ENCODE results near the gene MRPS15.

- TF ChIP-seq POLR2A (IDR thresholded peaks at IDR 0.05) = no peak
- TF ChIP-seq CTCF (IDR thresholded peaks at IDR 0.05 in 8 of 11, conservative IDR thresholded peaks at IDR 0.05 in 3 of 11) = no peak
- no peak for TF ChIP-seq POLR2AphosphoS5 (IDR thresholded peaks at IDR 0.05)
Observed at GRCh38 chr1:36475910-36476604, 11.9 kb upstream of the MRPS15 start.

Data from spleen (tissue), 7 donors.